Omental fat pad (tissue), 4 donors: ENCODE measurements around the gene GALNT18. TPM values are rescaled to one million over a fixed set of nuclear protein-coding genes. Genes with fewer than 3 reads are reported as not detected.

ENCODE experiments used
- ATAC-seq: fragments of 150-250 bp; one replicate; pipeline ENCODE4 v1.9.1; 2016; ENCODE audit warnings: mild to moderate bottlenecking, moderate library complexity; ENCODE audit not compliant: low FRiP score
- DNase-seq: peaks from one replicate; pipeline ENCODE4 v3.0.0-alpha.2; 2019; ENCODE audit warnings: low spot score
- CTCF ChIP-seq, 3 donors: fragments of 450-650 bp; IDR thresholded peaks; one replicate each; pipeline ENCODE4 v1.5.1; 2016 to 2017; ENCODE audit warnings: antibody characterized with exemption in 3 of 3, mild to moderate bottlenecking in 3 of 3, moderate library complexity in 2 of 3
- total RNA-seq, 4 donors: library from RNA; depleted of rRNA; stranded (reverse); fragments of >200 nt; gene quantifications; one replicate each; pipeline ENCODE4 v1.1.0, GENCODE V29; 2016

GALNT18 gene
- total RNA-seq, 4 donors from 2014 or later: 21.0 to 47.4 (median 35.7) TPM

- DNase-seq: no peak
- ATAC-seq: no peak
- TF ChIP-seq CTCF (IDR thresholded peaks at IDR 0.05): no peak
These were observed 4.3 kb upstream of the GALNT18 start for GRCh38 chr11:11626128-11626527.

- ATAC-seq (no peak), DNase-seq (no peak)
- no peak for TF ChIP-seq CTCF (IDR thresholded peaks at IDR 0.05)
These were observed 3.1 kb upstream of the GALNT18 start for GRCh38 chr11:11624926-11625325.

GRCh38 chr11:11624204-11624603 is 2.4 kb upstream of the GALNT18 start:
- DNase-seq: no peak
- ATAC-seq: no peak
- no peak for TF ChIP-seq CTCF (IDR thresholded peaks at IDR 0.05)

GRCh38 chr11:11622772-11623171 is 967 bp upstream of the GALNT18 start:
- DNase-seq (no peak), ATAC-seq (no peak)
- TF ChIP-seq CTCF (IDR thresholded peaks at IDR 0.05): no peak

GRCh38 chr11:11622340-11622706 is 518 bp upstream of the GALNT18 start:
- no peak for TF ChIP-seq CTCF (IDR thresholded peaks at IDR 0.05)
- ATAC-seq (no peak), DNase-seq (no peak)

GRCh38 chr11:11620921-11621572 is 758 bp downstream of the GALNT18 start:
- DNase-seq (no peak), ATAC-seq (peak; percentile 42)
- no peak for TF ChIP-seq CTCF (IDR thresholded peaks at IDR 0.05)

- DNase-seq: peak; percentile 29
- peak; percentile 54 for ATAC-seq
- TF ChIP-seq CTCF (IDR thresholded peaks at IDR 0.05): no peak
These were observed 1.5 kb downstream of the GALNT18 start for GRCh38 chr11:11620173-11620920.
